Astrocyte (in vitro differentiated cells and primary cell): ENCODE results near the gene HLX.

Source experiments
- CTCF ChIP-seq: IDR thresholded peaks from 2 replicates; pipeline ENCODE4 v1.5.1; 2011; ENCODE audit warnings: low read depth, mild to moderate bottlenecking, inconsistent platforms, low read length, moderate library complexity; ENCODE audit not compliant: insufficient read depth
- EZH2 ChIP-seq: IDR thresholded peaks from 2 replicates; pipeline ENCODE4 v1.6.1; 2012; ENCODE audit warnings: mild to moderate bottlenecking, low read length, inconsistent platforms; ENCODE audit not compliant: insufficient read depth

- TF ChIP-seq CTCF (no peak), EZH2 (no peak)
These were observed 6.7 kb downstream of the HLX start for GRCh38 chr1:220885971-220886370.
